ENCODE results near the gene RNF113B. TPM values are rescaled to one million over a fixed set of nuclear protein-coding genes. Genes with fewer than 3 reads are reported as not detected.

Gene RNF113B
- total RNA-seq: not detected

- DNase-seq (no peak), ATAC-seq (no peak)
- Mint-ChIP-seq H3K4me1 (no peaks in the 10 kb centered on the region), H3K27me3 (peaks cover 20% of the 10 kb centered on the region), H3K27ac (no peak within 1 kb of the TSS), H3K9me3 (ENCODE audit: low read depth) (no peaks in the 10 kb centered on the region), H3K36me3 (no peaks in the 10 kb centered on the region), H3K4me3 (no peak within 1 kb of the TSS)
- CTCF ChIA-PET: interaction anchor here (0.9 kb wide), 1 partner anchor 12 kb away, joined by 4 read pairs; no protein-coding TSS in a partner anchor
These were observed at the start of gene RNF113B for GRCh38 chr13:98176777-98177608. Gene RNF113B, minus strand, starts transcription at chr13:98177269. Its CDS starts 33 bp downstream, at chr13:98177236.

DNA sequence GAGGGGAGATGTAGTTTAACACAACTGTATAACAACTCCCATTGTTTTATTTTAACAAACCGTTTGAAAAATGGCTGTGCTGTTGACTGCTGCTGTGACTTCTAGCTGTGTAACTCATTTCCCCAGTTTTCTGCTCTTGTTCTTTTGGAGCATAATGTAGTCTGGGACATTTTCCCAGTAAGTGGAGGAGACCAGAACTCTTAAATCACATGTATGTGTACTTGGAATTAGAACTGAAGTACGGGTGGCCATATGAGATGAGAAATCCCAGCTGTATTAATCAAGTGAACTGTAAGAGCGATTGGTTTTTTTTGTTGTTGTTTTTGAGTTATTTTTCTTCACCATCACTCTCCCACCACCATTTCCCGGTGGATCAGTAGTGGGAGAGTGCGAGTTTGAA lies 49.4 kb upstream of the RNF113B start:
- no peak overlapping the region for H3K27ac Mint-ChIP-seq
- H3K4me3 Mint-ChIP-seq: no peak overlapping the region
- peaks cover 5% of the 10 kb centered on the region for H3K27me3 Mint-ChIP-seq
- peaks cover 4% of the 10 kb centered on the region for H3K9me3 Mint-ChIP-seq (ENCODE audit: low read depth)
- DNase-seq: no peak
- no peaks in the 10 kb centered on the region for H3K36me3 Mint-ChIP-seq
- ATAC-seq: no peak
- no peaks in the 10 kb centered on the region for H3K4me1 Mint-ChIP-seq
- CTCF ChIA-PET: no interaction called here

DNA sequence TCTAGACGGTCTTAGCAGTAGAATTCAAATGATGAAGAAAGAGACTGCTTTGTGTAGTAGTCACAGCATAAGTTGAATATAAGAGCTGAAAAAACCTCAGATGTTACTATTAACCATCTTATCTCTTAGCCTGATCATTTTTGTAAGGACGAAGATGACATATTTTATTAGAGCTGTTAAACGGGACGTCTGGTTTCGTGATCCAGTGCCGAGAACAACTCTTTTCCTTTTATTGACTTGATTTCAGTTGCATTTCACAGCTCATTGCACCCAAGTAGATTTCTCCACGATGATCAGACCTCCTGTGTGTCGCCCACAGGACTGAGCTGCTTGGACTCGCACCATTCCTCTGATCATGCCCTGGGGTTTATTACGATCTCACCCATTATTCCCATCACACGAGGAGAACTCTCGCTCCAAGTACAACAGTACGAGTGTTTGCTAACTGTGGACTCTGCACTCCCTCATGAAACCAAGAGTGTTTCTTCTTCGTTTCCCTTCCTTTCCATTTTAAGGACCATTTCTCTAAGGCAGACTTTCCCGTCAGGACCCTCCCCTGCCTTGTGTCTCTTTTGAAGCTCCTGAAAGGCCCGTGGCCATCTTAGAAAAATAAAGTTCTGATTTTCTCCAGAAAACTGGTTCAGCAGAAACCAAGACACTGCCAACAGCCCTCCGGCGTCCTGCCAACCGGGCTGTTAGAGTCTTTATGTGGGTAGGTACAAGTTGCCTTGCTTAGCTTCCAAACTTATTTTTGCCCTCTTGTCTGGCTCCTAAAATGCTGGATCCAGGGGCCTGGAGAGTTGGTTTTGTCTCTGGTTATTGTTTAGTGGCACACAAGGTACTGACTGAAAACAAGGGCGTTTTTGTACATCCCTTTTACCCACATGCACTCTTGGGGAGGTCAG lies 48.2 kb upstream of the RNF113B start:
- H3K36me3 Mint-ChIP-seq: no peaks in the 10 kb centered on the region
- no peak overlapping the region for H3K27ac Mint-ChIP-seq
- H3K4me3 Mint-ChIP-seq: no peak overlapping the region
- CTCF ChIA-PET: no interaction called here
- H3K27me3 Mint-ChIP-seq: peaks cover 3% of the 10 kb centered on the region
- H3K9me3 Mint-ChIP-seq (ENCODE audit: low read depth): no peaks in the 10 kb centered on the region
- H3K4me1 Mint-ChIP-seq: no peaks in the 10 kb centered on the region
- DNase-seq: no peak
- ATAC-seq: no peak

- no peaks in the 10 kb centered on the region for H3K4me1 Mint-ChIP-seq
- ATAC-seq: no peak
- no peak overlapping the region for H3K4me3 Mint-ChIP-seq
- no peaks in the 10 kb centered on the region for H3K36me3 Mint-ChIP-seq
- DNase-seq: no peak
- H3K9me3 Mint-ChIP-seq (ENCODE audit: low read depth): no peaks in the 10 kb centered on the region
- no peak overlapping the region for H3K27ac Mint-ChIP-seq
- CTCF ChIA-PET: no interaction called here
- H3K27me3 Mint-ChIP-seq: peaks cover 3% of the 10 kb centered on the region
These were observed 47.5 kb upstream of the RNF113B start for GRCh38 chr13:98224557-98224956.

- Mint-ChIP-seq H3K36me3 (no peaks in the 10 kb centered on the region), H3K27me3 (peaks cover 3% of the 10 kb centered on the region), H3K4me1 (no peaks in the 10 kb centered on the region), H3K4me3 (no peak overlapping the region), H3K27ac (no peak overlapping the region), H3K9me3 (ENCODE audit: low read depth) (no peaks in the 10 kb centered on the region)
- no peak for ATAC-seq
- DNase-seq: no peak
- CTCF ChIA-PET: no interaction called here
These were observed 46.7 kb upstream of the RNF113B start for GRCh38 chr13:98223741-98224140.

DNA sequence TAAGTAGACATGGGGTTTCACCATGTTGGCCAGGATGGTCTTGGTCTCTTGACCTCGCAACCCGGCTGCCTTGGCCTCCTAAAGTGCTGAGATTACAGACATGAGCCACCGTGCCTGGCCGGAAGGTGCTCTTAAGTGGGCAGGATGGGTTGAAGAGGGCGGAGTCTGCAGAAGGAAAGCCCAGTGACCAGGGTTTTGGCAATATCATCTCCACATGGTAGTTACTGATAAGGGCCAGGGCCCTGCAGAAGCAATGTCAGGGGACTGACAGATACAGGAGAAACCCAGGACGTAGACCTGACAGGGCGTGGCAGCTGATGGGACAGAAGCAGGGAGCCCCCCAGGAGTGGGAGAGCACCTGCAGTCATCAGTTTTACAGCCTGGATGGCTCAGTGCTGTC lies 45.7 kb upstream of the RNF113B start:
- Mint-ChIP-seq H3K9me3 (ENCODE audit: low read depth) (no peaks in the 10 kb centered on the region), H3K4me1 (no peaks in the 10 kb centered on the region)

DNA sequence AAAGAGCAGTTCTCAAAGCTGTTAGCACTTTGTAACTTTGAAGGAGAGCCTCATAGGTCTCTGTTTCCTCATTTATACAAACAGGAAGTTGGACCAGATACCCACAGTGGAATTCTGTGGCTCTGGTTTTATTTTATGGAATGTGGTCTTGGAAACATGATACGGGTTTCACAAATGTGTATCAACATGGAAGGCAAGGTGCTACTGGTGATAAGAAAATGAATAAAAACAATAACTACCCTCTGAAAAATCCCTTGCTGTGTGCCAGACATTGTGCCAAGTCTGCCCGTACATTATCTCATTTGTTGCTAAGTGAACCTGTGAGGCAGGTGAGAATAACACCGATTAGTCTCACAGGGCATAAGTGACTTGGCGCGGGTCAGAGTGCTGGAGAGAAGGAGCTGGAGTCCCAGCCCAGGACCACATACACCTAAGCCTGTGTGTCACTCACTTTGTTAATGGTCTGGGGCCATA lies 45.0 kb upstream of the RNF113B start:
- H3K36me3 Mint-ChIP-seq: no peaks in the 10 kb centered on the region
- no peaks in the 10 kb centered on the region for H3K4me1 Mint-ChIP-seq
- H3K4me3 Mint-ChIP-seq: no peak overlapping the region
- H3K27me3 Mint-ChIP-seq: peaks cover 3% of the 10 kb centered on the region
- H3K9me3 Mint-ChIP-seq (ENCODE audit: low read depth): no peaks in the 10 kb centered on the region
- CTCF ChIA-PET: interaction anchor here (1.1 kb wide), 1 partner anchor 53 kb away, joined by 3 read pairs; no protein-coding TSS in a partner anchor
- no peak for DNase-seq
- no peak overlapping the region for H3K27ac Mint-ChIP-seq
- ATAC-seq: no peak

More for the DNA sequence above, 45.7 kb upstream of the RNF113B start:
- H3K4me3 Mint-ChIP-seq: no peak overlapping the region
- H3K27ac Mint-ChIP-seq: no peak overlapping the region
- ATAC-seq (no peak), DNase-seq (no peak)
- H3K27me3 Mint-ChIP-seq: peaks cover 3% of the 10 kb centered on the region
- no peaks in the 10 kb centered on the region for H3K36me3 Mint-ChIP-seq
- CTCF ChIA-PET: no interaction called here

DNA sequence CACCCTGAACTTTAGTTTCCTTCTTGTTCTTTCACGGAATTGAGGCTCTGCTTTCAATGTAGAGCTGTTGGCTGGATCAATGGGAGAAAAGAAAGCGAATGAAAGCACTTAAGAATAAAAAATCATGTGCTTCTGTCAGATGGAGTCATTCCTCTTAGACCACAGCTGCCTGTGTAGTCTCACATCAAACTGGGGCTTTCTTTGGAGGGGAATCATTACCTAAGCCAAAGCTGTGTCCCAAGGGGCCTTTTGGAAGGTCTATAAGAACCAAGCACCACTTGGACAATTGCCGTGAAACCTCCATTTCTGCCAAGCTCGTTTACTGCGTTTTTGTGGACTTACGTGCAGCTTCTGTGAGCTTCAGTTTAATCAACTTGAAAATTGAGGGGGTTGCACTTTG lies 44.2 kb upstream of the RNF113B start:
- ATAC-seq: no peak
- CTCF ChIA-PET: interaction anchor here (1.1 to 1.2 kb wide), 2 partner anchors 26 to 54 kb away, joined by 3 read pairs; no protein-coding TSS in a partner anchor

GRCh38 chr13:98220271-98220791 lies 43.3 kb upstream of the RNF113B start:
- Mint-ChIP-seq H3K36me3 (no peaks in the 10 kb centered on the region), H3K4me3 (no peak overlapping the region), H3K27me3 (peaks cover 3% of the 10 kb centered on the region), H3K27ac (no peak overlapping the region), H3K9me3 (ENCODE audit: low read depth) (no peaks in the 10 kb centered on the region), H3K4me1 (no peaks in the 10 kb centered on the region)
- DNase-seq: no peak
- CTCF ChIA-PET: interaction anchor here (1.2 kb wide), 1 partner anchor 27 kb away, joined by 3 read pairs; no protein-coding TSS in a partner anchor
- ATAC-seq: no peak

More for the DNA sequence above, 44.2 kb upstream of the RNF113B start:
- peaks cover 3% of the 10 kb centered on the region for H3K27me3 Mint-ChIP-seq
- no peak overlapping the region for H3K4me3 Mint-ChIP-seq
- no peak for DNase-seq
- H3K27ac Mint-ChIP-seq: no peak overlapping the region
- H3K36me3 Mint-ChIP-seq: no peaks in the 10 kb centered on the region
- no peaks in the 10 kb centered on the region for H3K4me1 Mint-ChIP-seq
- no peaks in the 10 kb centered on the region for H3K9me3 Mint-ChIP-seq (ENCODE audit: low read depth)

- H3K4me1 Mint-ChIP-seq: no peaks in the 10 kb centered on the region
- no peak overlapping the region for H3K4me3 Mint-ChIP-seq
- DNase-seq (no peak), ATAC-seq (no peak)
- H3K27ac Mint-ChIP-seq: no peak overlapping the region
- CTCF ChIA-PET: no interaction called here
- H3K36me3 Mint-ChIP-seq: no peaks in the 10 kb centered on the region
- H3K9me3 Mint-ChIP-seq (ENCODE audit: low read depth): no peaks in the 10 kb centered on the region
- H3K27me3 Mint-ChIP-seq: peaks cover 3% of the 10 kb centered on the region
These were observed 42.6 kb upstream of the RNF113B start for GRCh38 chr13:98219685-98220084.

GRCh38 chr13:98217597-98217996 lies 40.5 kb upstream of the RNF113B start:
- CTCF ChIA-PET: no interaction called here
- DNase-seq (no peak), ATAC-seq (no peak)
- Mint-ChIP-seq H3K9me3 (ENCODE audit: low read depth) (no peaks in the 10 kb centered on the region), H3K27me3 (peaks cover 3% of the 10 kb centered on the region), H3K36me3 (no peaks in the 10 kb centered on the region), H3K4me1 (no peaks in the 10 kb centered on the region), H3K27ac (no peak overlapping the region), H3K4me3 (no peak overlapping the region)

- CTCF ChIA-PET: no interaction called here
- Mint-ChIP-seq H3K27me3 (peaks cover 3% of the 10 kb centered on the region), H3K36me3 (no peaks in the 10 kb centered on the region), H3K4me1 (no peaks in the 10 kb centered on the region), H3K4me3 (no peak overlapping the region), H3K27ac (no peak overlapping the region), H3K9me3 (ENCODE audit: low read depth) (no peaks in the 10 kb centered on the region)
- no peak for ATAC-seq
- no peak for DNase-seq
These were observed 39.7 kb upstream of the RNF113B start for GRCh38 chr13:98216711-98217285.

DNA sequence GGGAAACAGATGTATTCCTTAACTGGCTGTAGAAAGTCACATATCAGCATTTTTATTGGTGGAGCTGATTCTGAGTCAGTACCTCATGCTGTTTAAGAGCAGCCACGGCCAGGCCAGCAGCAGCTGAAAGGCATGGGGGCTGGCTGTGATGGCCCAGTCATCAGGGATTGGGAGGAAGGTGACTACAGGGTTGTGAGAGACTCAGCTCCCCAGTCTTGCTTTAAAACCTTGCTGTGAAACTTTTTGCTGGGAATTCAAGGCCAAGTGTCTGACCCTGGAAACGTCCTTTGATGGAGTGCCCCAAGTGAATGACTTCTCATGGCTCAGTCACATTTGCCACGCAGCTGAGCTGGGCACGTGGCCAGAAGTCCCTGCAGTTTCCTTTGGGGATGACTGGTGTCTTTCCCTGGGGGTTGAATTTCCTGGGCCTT lies 39.1 kb upstream of the RNF113B start:
- CTCF ChIA-PET: no interaction called here
- H3K4me1 Mint-ChIP-seq: no peaks in the 10 kb centered on the region
- DNase-seq (no peak), ATAC-seq (no peak)
- H3K36me3 Mint-ChIP-seq: no peaks in the 10 kb centered on the region
- H3K4me3 Mint-ChIP-seq: no peak overlapping the region
- no peaks in the 10 kb centered on the region for H3K9me3 Mint-ChIP-seq (ENCODE audit: low read depth)
- H3K27ac Mint-ChIP-seq: no peak overlapping the region
- H3K27me3 Mint-ChIP-seq: no peaks in the 10 kb centered on the region

Data from activated CD8-positive, alpha-beta memory T cell treated with anti-CD3 and anti-CD28 coated beads, Interleukin-2, amount 10 ng/mL, durations not matched to agents 7 days and 5 days (primary cell).